PC-3 (cell line): ENCODE results near the gene ZBTB46.

ENCODE experiments used
- EZH2 ChIP-seq: fragments of 300-600 bp; sonication (generic); IDR thresholded peaks from one replicate; pipeline ENCODE4 v1.6.1; 2017; ENCODE audit warnings: antibody characterized with exemption, mild to moderate bottlenecking, low read length; ENCODE audit not compliant: unreplicated experiment
- EZH2phosphoT487 ChIP-seq: fragments of 300-600 bp; sonication (generic); IDR thresholded peaks from 2 replicates; pipeline ENCODE4 v1.6.1; 2018; ENCODE audit warnings: mild to moderate bottlenecking, antibody characterized with exemption, low read length, borderline replicate concordance
- TF ChIP-seq, protein P1 (sequence below): fragments of 300-600 bp; sonication (generic); conservative IDR thresholded peaks from 2 replicates; pipeline ENCODE4 v1.5.1; 2017; ENCODE audit warnings: antibody characterized with exemption, low read depth, mild to moderate bottlenecking, low read length

DNA sequence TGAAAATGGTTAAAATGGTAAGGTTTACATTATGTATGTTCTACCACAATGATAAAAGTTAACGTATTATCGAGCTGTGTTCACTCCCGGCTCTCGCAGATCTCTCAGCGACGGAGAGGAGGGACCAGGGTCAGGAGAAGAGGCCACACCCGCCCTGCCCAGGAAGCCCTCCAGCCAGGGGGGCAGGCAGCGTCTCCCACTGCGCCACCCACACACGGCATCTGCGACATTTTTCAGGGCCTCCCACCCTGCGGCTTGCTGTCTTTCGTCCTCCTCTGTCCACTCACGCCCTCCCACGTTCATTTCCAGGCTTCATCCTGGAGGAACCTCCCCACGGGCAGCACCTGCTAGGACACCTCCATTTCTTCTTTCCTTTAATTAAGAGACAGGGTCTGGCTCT, 43.3 kb downstream of the ZBTB46 start:
- TF ChIP-seq, protein P1, sequence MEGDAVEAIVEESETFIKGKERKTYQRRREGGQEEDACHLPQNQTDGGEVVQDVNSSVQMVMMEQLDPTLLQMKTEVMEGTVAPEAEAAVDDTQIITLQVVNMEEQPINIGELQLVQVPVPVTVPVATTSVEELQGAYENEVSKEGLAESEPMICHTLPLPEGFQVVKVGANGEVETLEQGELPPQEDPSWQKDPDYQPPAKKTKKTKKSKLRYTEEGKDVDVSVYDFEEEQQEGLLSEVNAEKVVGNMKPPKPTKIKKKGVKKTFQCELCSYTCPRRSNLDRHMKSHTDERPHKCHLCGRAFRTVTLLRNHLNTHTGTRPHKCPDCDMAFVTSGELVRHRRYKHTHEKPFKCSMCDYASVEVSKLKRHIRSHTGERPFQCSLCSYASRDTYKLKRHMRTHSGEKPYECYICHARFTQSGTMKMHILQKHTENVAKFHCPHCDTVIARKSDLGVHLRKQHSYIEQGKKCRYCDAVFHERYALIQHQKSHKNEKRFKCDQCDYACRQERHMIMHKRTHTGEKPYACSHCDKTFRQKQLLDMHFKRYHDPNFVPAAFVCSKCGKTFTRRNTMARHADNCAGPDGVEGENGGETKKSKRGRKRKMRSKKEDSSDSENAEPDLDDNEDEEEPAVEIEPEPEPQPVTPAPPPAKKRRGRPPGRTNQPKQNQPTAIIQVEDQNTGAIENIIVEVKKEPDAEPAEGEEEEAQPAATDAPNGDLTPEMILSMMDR: no peak
- TF ChIP-seq EZH2 (no peak), EZH2phosphoT487 (no peak)
